Cardiac fibroblast (primary cell): Measurements from ENCODE around the gene CDC42EP5.
A peak's percentile ranks its signal among the peaks of the same experiment; 100 is the strongest.
"Not testable (repeated sequence)": the region's sequence is repeated elsewhere in the genome, so short reads cannot be mapped to it uniquely, and the experiment has no call there.

Source experiments
- DNase-seq, 2 donors: peaks; one replicate each; pipeline versions ENCODE4 v3.0.0 to v3.0.0-alpha.2; 2010; ENCODE audit warnings: low read depth in 2 of 2
- H3K4me3 ChIP-seq, 2 donors: replicated peaks in 1 of 2; 1 replicate in 1 of 2; 2 replicates in 1 of 2; pipeline ENCODE4 v1.5.1; 2011; ENCODE audit warnings: low read depth in 2 of 2, low read length in 2 of 2, mild to moderate bottlenecking in 2 of 2, moderate library complexity in 1 of 2
- TF ChIP-seq, protein P1 (sequence below): IDR thresholded peaks from one replicate; pipeline ENCODE4 v1.5.1; 2011; ENCODE audit warnings: low read depth, mild to moderate bottlenecking, low read length, inconsistent platforms

The CDC42EP5 gene, protein sequence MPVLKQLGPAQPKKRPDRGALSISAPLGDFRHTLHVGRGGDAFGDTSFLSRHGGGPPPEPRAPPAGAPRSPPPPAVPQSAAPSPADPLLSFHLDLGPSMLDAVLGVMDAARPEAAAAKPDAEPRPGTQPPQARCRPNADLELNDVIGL

DNA sequence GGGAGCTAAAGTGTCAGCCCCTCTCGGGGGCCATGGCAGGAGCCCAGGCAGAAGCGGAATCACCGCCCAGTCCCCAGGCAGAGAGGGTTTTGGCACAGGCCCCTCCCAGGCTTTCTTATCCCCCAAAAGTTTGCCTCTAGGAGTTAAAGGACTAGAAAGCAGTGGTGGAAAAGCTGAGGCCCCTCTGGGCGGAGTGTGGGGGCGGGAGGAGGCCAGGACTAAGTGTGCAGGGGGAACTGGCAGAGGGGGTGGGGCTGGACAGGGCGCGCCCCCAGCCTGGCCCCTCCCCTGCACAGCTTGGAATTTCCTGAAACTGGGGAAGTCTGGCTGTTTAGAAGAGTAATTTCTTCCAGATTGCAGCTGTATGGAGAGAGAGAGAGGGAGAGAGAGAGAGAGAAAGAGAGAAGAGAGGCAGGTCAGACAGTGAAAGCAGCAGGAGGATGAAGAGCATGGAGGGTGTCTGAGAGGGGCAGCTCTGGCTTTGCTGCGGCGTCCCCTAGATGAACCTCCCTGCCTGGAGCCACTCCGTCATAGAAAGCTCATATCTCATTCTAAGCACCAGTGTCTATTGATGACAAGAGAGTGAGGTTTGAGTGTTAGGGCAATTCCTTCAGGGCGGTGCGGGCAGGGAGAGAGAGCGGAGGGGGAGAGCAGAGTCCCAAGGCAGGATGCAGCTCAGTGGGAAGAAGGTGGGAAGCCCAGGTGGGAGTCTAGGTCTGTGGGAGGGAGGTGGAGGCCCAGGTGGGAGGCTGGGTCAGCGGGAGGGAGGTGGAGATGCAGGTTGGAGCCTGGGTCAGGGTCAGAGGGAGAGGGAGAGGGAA lies at the start of gene CDC42EP5:
TSS of gene CDC42EP5 (minus strand) at position 226 of the 821 bp plus-strand sequence. CDS start 7,749 bp downstream, outside the sequence.
- TF ChIP-seq, protein P1, sequence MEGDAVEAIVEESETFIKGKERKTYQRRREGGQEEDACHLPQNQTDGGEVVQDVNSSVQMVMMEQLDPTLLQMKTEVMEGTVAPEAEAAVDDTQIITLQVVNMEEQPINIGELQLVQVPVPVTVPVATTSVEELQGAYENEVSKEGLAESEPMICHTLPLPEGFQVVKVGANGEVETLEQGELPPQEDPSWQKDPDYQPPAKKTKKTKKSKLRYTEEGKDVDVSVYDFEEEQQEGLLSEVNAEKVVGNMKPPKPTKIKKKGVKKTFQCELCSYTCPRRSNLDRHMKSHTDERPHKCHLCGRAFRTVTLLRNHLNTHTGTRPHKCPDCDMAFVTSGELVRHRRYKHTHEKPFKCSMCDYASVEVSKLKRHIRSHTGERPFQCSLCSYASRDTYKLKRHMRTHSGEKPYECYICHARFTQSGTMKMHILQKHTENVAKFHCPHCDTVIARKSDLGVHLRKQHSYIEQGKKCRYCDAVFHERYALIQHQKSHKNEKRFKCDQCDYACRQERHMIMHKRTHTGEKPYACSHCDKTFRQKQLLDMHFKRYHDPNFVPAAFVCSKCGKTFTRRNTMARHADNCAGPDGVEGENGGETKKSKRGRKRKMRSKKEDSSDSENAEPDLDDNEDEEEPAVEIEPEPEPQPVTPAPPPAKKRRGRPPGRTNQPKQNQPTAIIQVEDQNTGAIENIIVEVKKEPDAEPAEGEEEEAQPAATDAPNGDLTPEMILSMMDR: no peak
- DNase-seq: peak; percentile 83 to 94
- H3K4me3 ChIP-seq: peak within 1 kb of the TSS; percentile 63 to 66

DNA sequence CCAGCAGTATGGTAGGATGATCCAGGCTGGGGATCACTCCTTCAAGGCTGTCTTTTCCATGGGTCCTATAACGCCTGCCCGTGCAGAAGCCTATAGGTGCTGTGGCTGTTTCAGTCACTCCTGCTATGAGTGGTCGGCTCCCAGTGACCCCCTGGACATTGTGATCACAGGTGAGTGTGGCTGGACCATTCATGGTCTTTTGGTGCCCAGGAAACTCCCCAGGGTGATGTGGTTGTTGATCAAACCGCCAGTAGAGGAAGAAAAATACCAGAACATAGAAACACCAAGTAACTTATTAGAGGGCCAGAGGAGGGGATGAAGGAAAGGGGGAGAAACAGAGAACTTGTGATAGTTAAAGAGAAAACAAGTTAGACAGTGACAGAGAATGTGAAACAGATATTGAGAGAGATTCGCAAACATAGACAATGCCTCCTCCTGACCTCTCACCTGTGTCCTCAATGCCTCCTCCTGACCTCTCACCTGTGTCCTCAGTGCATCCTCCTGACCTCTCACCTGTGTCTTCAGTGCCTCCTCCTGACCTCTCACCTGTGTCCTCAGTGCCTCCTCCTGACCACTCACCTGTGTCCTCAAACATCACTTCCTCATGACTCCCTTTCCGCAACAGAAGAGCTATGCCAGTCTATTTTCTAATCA lies 48.9 kb upstream of the CDC42EP5 start:
- H3K4me3 ChIP-seq: no peak overlapping the region
- DNase-seq: no peak
- TF ChIP-seq, protein P1: no peak

DNA sequence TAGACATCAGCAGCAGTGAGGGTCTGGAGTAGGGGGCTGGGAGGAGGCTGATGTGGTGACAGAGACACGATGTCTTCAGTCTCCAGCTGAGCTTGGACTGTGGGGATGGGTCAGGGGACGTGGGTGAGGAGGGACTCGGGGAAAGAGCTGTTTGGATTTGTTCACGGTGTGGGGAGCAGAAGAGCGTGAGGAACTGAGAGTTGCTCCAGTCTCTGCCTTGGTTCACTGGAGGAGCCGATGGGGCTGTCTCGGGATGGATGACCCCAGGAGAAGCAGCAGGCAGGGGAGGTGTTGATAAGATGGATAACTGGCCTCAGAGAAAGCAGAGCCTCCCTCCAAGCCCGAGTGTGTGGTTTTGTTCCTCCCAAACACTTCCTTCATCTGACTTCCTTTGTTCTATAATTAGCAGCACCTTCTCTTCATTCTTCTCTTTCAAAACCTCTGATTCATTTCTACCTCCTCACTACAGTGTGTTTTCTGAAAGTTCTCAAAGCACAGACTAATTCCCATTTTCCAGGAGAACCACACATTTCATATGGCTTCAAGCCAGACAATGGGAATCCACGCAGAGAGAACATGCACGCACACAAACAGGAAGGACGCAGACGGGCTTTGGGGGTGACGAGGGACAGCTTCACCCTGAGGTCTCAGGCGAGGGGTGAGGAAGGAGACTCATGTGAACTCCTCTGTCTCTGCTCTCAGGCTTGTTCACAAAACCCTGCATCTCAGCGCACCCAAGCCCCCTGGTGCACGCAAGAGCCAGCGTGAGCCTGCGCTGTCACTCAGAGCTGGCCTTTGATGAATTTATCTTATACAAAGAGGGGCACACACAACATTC lies 48.1 kb upstream of the CDC42EP5 start:
- H3K4me3 ChIP-seq: no peak overlapping the region
- TF ChIP-seq, protein P1: no peak
- no peak for DNase-seq

DNA sequence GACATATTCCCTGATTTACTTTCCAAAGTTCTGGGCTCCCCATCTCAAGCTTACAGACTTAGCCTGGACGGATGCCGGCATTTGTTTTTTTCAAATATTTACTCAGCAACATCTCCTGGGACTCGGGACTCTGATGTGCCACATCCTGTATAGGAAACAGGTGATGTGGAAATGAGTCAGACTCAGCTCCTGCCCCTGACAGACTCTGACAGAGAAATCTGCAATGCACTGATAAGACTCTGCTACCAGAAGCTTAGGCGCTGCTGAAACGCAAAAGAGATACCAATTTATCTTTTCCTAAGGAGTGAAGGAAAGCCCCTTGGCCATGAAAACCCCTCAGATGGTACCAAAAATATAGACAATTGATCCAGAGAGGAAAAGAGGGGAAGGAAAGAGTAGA lies 45.7 kb upstream of the CDC42EP5 start:
- TF ChIP-seq, protein P1: no peak
- peak; percentile 0 to 4 for DNase-seq
- H3K4me3 ChIP-seq: no peak overlapping the region

DNA sequence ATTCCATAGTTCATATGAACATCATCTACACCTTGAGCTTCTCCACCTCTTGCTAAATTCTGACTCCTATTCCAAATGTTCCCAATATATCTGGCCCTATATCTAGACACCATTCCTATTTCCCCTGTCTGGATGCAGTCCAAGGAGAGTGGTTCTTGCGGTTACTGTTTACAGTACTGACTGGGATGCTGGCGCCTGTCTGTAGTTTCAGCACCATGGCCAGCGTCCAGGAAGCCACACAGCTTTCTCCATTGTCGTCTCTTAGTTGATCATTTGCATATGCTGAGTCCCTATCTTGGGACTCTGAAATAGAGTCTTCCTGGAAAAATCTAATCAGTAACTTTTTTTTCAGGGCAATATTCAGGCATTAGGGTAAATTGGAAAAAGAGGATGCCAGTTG lies 44.4 kb upstream of the CDC42EP5 start:
- DNase-seq: peak; percentile 33 to 48
- TF ChIP-seq, protein P1: no peak
- H3K4me3 ChIP-seq: no peak overlapping the region

DNA sequence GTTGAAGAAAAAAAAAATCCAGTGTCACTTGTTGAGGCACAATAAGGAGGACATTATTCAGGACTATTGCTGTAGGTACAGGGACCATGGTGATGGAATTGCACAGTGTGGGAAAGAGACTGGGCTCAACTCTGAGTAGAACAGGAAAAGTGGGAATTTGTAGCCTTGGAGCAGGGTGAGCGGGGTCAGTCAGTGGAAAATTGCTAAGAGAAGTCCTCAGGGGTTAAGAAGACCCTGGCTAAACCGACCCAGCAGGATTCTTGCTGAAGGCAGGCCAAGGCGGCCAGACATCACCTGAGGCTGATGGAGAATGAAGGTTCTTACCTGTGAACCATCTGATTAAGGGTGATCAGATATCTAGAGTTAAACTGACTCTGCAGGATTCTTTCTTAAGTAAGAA lies 42.1 kb upstream of the CDC42EP5 start:
- no peak overlapping the region for H3K4me3 ChIP-seq
- TF ChIP-seq, protein P1: no peak
- no peak for DNase-seq

DNA sequence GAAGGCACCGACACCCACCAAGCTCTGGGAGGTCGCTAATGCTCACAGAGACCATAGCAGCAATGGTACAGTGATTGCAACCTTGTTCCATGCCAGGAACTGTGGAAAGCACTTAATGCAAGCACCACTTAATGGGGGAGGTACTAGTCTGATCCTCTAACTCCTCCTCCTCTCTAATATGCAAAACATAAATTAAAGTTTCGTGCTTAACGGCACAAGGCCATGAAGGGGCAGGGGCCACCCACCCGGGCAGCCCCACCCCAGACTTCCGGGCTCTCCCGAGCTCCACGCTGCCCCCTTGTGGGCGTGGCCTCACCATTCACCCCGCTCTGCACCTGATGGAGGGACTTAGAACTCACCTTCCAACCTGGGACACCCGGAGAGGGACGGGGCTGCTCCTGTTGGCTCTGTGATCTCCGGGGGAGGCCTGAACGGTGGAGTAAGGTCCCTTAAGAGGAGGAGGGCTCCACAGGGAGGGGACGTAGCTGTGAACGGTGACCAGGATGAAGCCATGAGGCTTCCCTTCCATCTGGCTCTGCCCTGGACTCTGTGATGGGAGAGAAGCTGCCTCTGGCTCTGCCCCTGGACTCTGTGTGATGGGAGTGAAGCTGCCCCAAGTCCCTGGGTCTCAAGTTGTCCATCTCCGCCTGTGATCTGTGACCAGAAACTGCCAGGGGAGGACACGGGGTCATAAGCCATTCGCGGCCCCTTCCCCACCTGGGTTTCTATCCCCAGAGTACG lies 36.3 kb upstream of the CDC42EP5 start:
- not testable (repeated sequence) for DNase-seq, H3K4me3 ChIP-seq

DNA sequence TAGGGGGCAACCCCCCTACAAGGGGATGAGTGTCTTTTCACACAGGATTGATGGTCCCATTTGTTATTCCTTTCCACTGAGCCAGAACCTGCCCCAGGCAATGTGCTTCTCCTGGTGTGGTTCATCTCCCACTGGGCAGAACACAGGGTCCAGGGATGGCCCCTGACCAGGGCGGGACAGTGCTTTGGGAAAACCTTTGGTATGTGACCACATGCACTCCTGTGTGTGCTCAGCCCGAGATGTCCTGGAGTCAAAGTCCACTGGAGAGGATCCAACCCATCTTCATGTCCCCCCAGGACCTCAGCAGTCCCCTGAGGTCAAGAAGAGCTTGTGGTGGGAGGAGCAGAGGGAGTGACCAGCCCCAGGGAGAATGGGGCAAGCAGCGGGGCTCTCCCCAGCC lies 35.4 kb upstream of the CDC42EP5 start:
- H3K4me3 ChIP-seq, DNase-seq: not testable (repeated sequence)
